NCI-H2081 treated with DMSO at 0.1 percent for 48 hours (cell line): ENCODE results near the gene DMXL2.
"Not testable (repeated sequence)": the region's sequence is repeated elsewhere in the genome, so short reads cannot be mapped to it uniquely, and the experiment has no call there.

Source experiments
- DNase-seq: peaks from one replicate; lab custom pipeline; 2025; lab: John Stamatoyannopoulos, UW

DMXL2 gene

GRCh38 chr15:51492528-51492927 lies 130.0 kb downstream of the DMXL2 start:
- DNase-seq = no peak

GRCh38 chr15:51491941-51492340 lies 130.6 kb downstream of the DMXL2 start:
- DNase-seq = no peak

- DNase-seq = no peak
These were observed 137.8 kb downstream of the DMXL2 start for GRCh38 chr15:51484781-51485180.

- no peak for DNase-seq
These were observed 138.6 kb downstream of the DMXL2 start for GRCh38 chr15:51483985-51484384.

GRCh38 chr15:51483520-51483919 lies 139.1 kb downstream of the DMXL2 start:
- no peak for DNase-seq

GRCh38 chr15:51475736-51476135 lies 146.8 kb downstream of the DMXL2 start:
- no peak for DNase-seq

- no peak for DNase-seq
These were observed 152.1 kb downstream of the DMXL2 start for GRCh38 chr15:51470512-51470911.

- DNase-seq = no peak
These were observed 161.8 kb downstream of the DMXL2 start for GRCh38 chr15:51460796-51461195.

GRCh38 chr15:51450001-51450400 lies 172.6 kb downstream of the DMXL2 start:
- DNase-seq = no peak

- DNase-seq = no peak
These were observed 173.8 kb downstream of the DMXL2 start for GRCh38 chr15:51448622-51449399.

GRCh38 chr15:51447855-51448621 lies 174.5 kb downstream of the DMXL2 start:
- DNase-seq = no peak

- not testable (repeated sequence) for DNase-seq
These were observed 176.4 kb downstream of the DMXL2 start for GRCh38 chr15:51446029-51446744.

GRCh38 chr15:51444807-51445206 lies 177.8 kb downstream of the DMXL2 start:
- no peak for DNase-seq

- no peak for DNase-seq
These were observed 178.5 kb downstream of the DMXL2 start for GRCh38 chr15:51444112-51444511.

- DNase-seq = no peak
These were observed 179.2 kb downstream of the DMXL2 start for GRCh38 chr15:51443282-51443914.

GRCh38 chr15:51438526-51438925 lies 184.0 kb downstream of the DMXL2 start:
- DNase-seq = no peak

- DNase-seq = no peak
These were observed 197.0 kb downstream of the DMXL2 start for GRCh38 chr15:51425517-51426040.

GRCh38 chr15:51424780-51425179 lies 197.8 kb downstream of the DMXL2 start:
- DNase-seq = no peak

GRCh38 chr15:51423040-51423439 lies 199.5 kb downstream of the DMXL2 start:
- DNase-seq = not testable (repeated sequence)

- DNase-seq = no peak
These were observed 206.4 kb downstream of the DMXL2 start for GRCh38 chr15:51416129-51416528.

GRCh38 chr15:51414256-51414860 lies 208.2 kb downstream of the DMXL2 start:
- DNase-seq = no peak
